Chondrocyte (in vitro differentiated cells): ENCODE data around the gene AURKAIP1. TPM values are rescaled to one million over a fixed set of nuclear protein-coding genes. Genes with fewer than 3 reads are reported as not detected.
"Not testable (repeated sequence)": the region's sequence is repeated elsewhere in the genome, so short reads cannot be mapped to it uniquely, and the experiment has no call there.

Experiments
- DNase-seq: peaks from one replicate; pipeline ENCODE4 v3.0.0; 2021; ENCODE audit warnings: mixed read lengths, low spot score
- H3K27ac Mint-ChIP-seq: one replicate; pipeline ENCODE4 v1.8.0; 2021; ENCODE audit warnings: mild to moderate bottlenecking, moderate library complexity, mixed read lengths; ENCODE audit not compliant: unreplicated experiment
- H3K27me3 Mint-ChIP-seq: 2 replicates; pipeline ENCODE4 v1.8.0; 2021; ENCODE audit warnings: low read depth, mixed read lengths
- H3K36me3 Mint-ChIP-seq: 2 replicates; pipeline ENCODE4 v1.8.0; 2021; ENCODE audit warnings: low read depth, mixed read lengths
- H3K4me1 Mint-ChIP-seq: 2 replicates; pipeline ENCODE4 v1.8.0; 2021; ENCODE audit warnings: low read depth, mild to moderate bottlenecking, mixed read lengths
- H3K4me3 Mint-ChIP-seq: one replicate; pipeline ENCODE4 v1.8.0; 2021; ENCODE audit warnings: mild to moderate bottlenecking, moderate library complexity, mixed read lengths; ENCODE audit not compliant: unreplicated experiment
- H3K9me3 Mint-ChIP-seq: 2 replicates; pipeline ENCODE4 v1.8.0; 2021; ENCODE audit warnings: low read depth, mixed read lengths
- CTCF ChIP-seq: fragments of 200-600 bp; sonication (generic); IDR thresholded peaks from 2 replicates; pipeline ENCODE4 v1.5.0; 2021; ENCODE audit warnings: antibody characterized with exemption, mild to moderate bottlenecking, moderate library complexity
- total RNA-seq: library from RNA; stranded (reverse); gene quantifications from 3 replicates; pipeline ENCODE4 v1.2.1, GENCODE V29; 2021

The AURKAIP1 gene
- total RNA-seq, 1 donor from 2014 or later = 89.0 TPM

DNA sequence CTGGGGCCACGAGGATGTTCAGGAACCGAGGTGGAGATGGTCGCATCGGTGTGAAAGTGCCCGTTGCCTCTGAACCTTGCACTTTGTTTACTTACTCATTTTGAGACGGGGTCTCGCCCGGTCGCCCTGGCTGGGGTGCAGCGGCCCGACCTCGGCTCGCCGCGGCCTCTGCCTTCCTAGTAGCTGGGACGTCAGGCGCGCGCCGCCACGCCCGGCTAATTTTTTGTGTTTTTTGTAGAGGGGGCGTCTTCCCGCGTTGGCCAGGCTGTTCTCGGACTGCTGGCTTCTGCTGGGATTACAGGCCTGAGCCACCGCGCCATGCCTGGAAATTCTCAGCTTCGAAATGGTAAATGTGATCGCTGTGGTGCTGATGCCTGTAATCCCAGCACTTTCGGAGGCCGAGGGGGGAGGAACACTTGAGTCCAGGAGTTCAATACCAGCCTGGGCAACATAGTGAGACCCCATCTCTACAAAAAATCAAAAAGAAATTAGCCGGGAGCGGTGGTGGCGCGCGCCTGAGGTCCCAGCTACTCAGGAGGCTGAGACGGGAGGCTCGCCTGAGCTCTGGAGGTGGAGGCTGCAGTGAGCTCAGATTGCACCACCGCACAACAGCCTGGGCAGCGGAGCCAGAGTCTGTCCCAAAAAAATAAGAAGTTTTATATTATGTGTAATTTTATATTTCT, 32.8 kb upstream of the AURKAIP1 start:
- H3K27ac Mint-ChIP-seq = peak overlapping the region; percentile 66
- TF ChIP-seq CTCF = peak; percentile 52
- no peak for DNase-seq
- H3K4me3 Mint-ChIP-seq = peak overlapping the region; percentile 80
- peaks cover 11% of the 10 kb centered on the region for H3K9me3 Mint-ChIP-seq
- peaks cover 30% of the 10 kb centered on the region for H3K4me1 Mint-ChIP-seq
- no peaks in the 10 kb centered on the region for H3K27me3 Mint-ChIP-seq
- H3K36me3 Mint-ChIP-seq = peaks cover 11% of the 10 kb centered on the region

DNA sequence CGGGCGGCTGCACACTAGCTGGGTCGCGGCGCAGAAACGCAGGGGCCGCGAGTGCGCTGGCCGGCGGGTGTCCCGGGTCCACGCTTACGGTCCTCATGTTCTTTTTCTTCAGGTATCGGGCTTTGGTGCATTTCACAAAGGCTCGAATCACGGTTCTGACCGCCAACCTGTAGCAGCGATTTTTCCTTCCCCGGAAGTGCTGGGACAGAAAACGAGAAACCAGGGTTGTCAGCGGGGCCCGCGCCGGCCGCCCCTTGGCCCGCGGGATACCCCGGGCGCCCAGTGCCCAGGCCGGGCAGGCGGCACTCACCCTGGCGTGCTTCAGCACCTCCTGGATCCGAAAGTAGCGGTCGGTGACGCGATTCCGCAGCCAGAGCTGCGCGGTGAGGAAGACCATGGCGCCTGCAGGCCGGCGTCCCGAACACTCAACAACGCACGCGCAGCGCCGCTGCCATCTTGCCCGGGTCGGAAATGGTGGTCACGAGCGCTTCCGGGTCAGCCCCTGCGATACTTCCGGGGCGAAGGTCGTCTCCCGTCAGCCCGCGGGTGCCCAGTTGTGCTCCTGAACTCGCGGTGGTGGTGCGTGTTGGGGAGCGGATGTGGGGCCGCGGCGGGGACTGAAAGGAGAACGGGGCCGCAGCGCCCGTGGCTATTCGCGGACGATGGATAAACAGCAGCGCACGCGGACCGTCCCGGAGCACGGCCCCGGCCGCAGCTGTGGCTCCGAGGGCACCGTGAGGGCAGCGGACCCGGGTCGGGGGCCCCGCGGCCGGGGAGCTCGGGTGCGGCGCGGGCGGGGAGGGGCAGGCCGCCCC, 32.0 kb upstream of the AURKAIP1 start, which contains the start of gene MRPL20:
Gene MRPL20, minus strand, starts transcription at position 473 of the 815 bp plus-strand sequence. Its CDS starts 76 bp downstream, at position 397.
- H3K36me3 Mint-ChIP-seq = peaks cover 13% of the 10 kb centered on the region

DNA sequence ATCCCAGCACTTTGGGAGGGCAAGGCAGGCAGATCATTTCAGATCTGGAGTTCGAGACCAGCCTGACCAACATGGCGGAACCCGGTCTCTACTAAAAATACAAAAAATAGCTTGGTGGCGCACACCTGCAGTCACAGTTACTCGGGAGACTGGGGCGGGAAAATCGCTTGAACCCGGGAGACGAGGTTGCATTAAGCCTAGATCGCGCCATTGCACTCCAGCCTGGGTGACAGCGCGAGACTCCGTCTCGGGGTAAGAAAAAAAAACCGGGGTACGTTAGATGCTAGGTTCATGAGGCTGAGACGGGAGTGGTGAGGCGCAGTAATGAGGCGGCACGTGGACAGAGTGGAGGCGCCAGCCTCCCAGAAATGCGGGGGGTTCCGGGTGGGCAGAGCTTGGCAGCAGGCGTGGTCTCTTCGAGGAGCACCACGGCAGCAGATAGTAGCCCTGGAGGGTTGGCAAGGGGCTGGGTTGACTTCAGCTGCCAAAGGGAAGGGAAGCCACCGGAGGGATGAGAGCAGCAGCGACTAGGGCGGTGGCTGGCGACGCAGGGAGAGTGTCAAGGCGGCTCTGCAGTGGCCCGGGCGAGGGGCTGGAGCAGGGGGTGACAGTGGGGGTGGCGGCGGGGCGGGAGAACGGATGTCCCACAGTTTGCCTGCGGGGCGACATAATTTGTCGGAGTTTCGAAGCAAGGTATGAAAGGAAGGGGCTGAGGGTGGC, 31.3 kb upstream of the AURKAIP1 start:
- no peaks in the 10 kb centered on the region for H3K27me3 Mint-ChIP-seq
- H3K4me1 Mint-ChIP-seq = peaks cover 42% of the 10 kb centered on the region
- peak overlapping the region; percentile 85 for H3K4me3 Mint-ChIP-seq
- DNase-seq = no peak
- no peaks in the 10 kb centered on the region for H3K9me3 Mint-ChIP-seq
- H3K27ac Mint-ChIP-seq = peak overlapping the region; percentile 78
- peaks cover 14% of the 10 kb centered on the region for H3K36me3 Mint-ChIP-seq
- no peak for TF ChIP-seq CTCF

More for the DNA sequence above, 32.0 kb upstream of the AURKAIP1 start, which contains the start of gene MRPL20:
- TF ChIP-seq CTCF = no peak
- Mint-ChIP-seq H3K27me3 (no peaks in the 10 kb centered on the region), H3K4me3 (peak within 1 kb of the TSS; percentile 85), H3K27ac (peak within 1 kb of the TSS; percentile 80), H3K4me1 (peaks cover 35% of the 10 kb centered on the region), H3K9me3 (peaks cover 4% of the 10 kb centered on the region)
- peak; percentile 96 for DNase-seq

GRCh38 chr1:1403653-1404052, 28.6 kb upstream of the AURKAIP1 start:
- no peak overlapping the region for H3K4me3 Mint-ChIP-seq
- H3K36me3 Mint-ChIP-seq = peaks cover 18% of the 10 kb centered on the region
- no peaks in the 10 kb centered on the region for H3K9me3 Mint-ChIP-seq
- DNase-seq = no peak
- H3K4me1 Mint-ChIP-seq = peaks cover 51% of the 10 kb centered on the region
- TF ChIP-seq CTCF = no peak
- peak overlapping the region; percentile 70 for H3K27ac Mint-ChIP-seq
- H3K27me3 Mint-ChIP-seq = no peaks in the 10 kb centered on the region

GRCh38 chr1:1402901-1403392, 27.9 kb upstream of the AURKAIP1 start:
- not testable (repeated sequence) for H3K27me3 Mint-ChIP-seq, DNase-seq, H3K9me3 Mint-ChIP-seq, H3K4me3 Mint-ChIP-seq
- peak overlapping the region; percentile 59 for H3K27ac Mint-ChIP-seq
- peaks cover 21% of the 10 kb centered on the region for H3K36me3 Mint-ChIP-seq
- H3K4me1 Mint-ChIP-seq = peaks cover 50% of the 10 kb centered on the region
